GM21381 (cell line): ENCODE results near the gene UNK.
A peak's percentile ranks its signal among the peaks of the same experiment; 100 is the strongest.
"Not testable (repeated sequence)": the region's sequence is repeated elsewhere in the genome, so short reads cannot be mapped to it uniquely, and the experiment has no call there.

Source experiments
- ATAC-seq: cut with Tn5 transposase; IDR thresholded peaks from one replicate; pipeline ENCODE4 v1.9.1; 2021; ENCODE audit warnings: mild to moderate bottlenecking, moderate library complexity; ENCODE audit not compliant: unreplicated experiment

The UNK gene

GRCh38 chr17:75846692-75847613, 62.3 kb downstream of the UNK start:
- ATAC-seq = no peak

- no peak for ATAC-seq
Observed at GRCh38 chr17:75847614-75848522, 63.3 kb downstream of the UNK start.

- ATAC-seq = no peak
Observed at GRCh38 chr17:75848523-75849278, 64.1 kb downstream of the UNK start.

- no peak for ATAC-seq
Observed at GRCh38 chr17:75849279-75849646, 64.7 kb downstream of the UNK start.

- ATAC-seq = no peak
Observed at GRCh38 chr17:75849724-75850123, 65.1 kb downstream of the UNK start.

GRCh38 chr17:75850928-75851692, 66.5 kb downstream of the UNK start:
- ATAC-seq = no peak

GRCh38 chr17:75851693-75851991, 67.0 kb downstream of the UNK start:
- ATAC-seq = not testable (repeated sequence)

- ATAC-seq = no peak
Observed at GRCh38 chr17:75853433-75853832, 68.8 kb downstream of the UNK start.

- no peak for ATAC-seq
Observed at GRCh38 chr17:75854101-75854748, 69.6 kb downstream of the UNK start.

GRCh38 chr17:75854881-75855309, 70.3 kb downstream of the UNK start:
- no peak for ATAC-seq

- ATAC-seq = peak; percentile 78
Observed at GRCh38 chr17:75855310-75856061, 70.9 kb downstream of the UNK start, which contains the start of gene WBP2. TSS of gene WBP2 (minus strand) at chr17:75855335. CDS start at chr17:75855297, 38 bp downstream.

GRCh38 chr17:75856062-75856756, 71.6 kb downstream of the UNK start:
- no peak for ATAC-seq

- not testable (repeated sequence) for ATAC-seq
Observed at GRCh38 chr17:75859358-75859757, 74.8 kb downstream of the UNK start.

GRCh38 chr17:75861927-75862317, 77.3 kb downstream of the UNK start:
- no peak for ATAC-seq

GRCh38 chr17:75864448-75864871, 79.9 kb downstream of the UNK start:
- peak; percentile 87 for ATAC-seq

GRCh38 chr17:75864887-75865286, 80.3 kb downstream of the UNK start:
- not testable (repeated sequence) for ATAC-seq

- not testable (repeated sequence) for ATAC-seq
Observed at GRCh38 chr17:75865404-75866188, 81.0 kb downstream of the UNK start.
